Small intestine (tissue), 7 donors: ENCODE data around the gene MORN2. TPM values are rescaled to one million over a fixed set of nuclear protein-coding genes. Genes with fewer than 3 reads are reported as not detected.

Experiments used
- DNase-seq, 2 donors: peaks; one replicate each; pipeline versions ENCODE4 v3.0.0 to v3.0.0-alpha.2; 2013
- FAIRE-seq: peaks from 2 replicates; lab custom pipeline; 2012; peaks lifted over from hg19 to GRCh38; lab: Jason Lieb, UNC
- H3K27ac ChIP-seq, 3 donors: one replicate each; pipeline ENCODE4 v1.5.1; 2013; ENCODE audit warnings: low read length in 2 of 3, mild to moderate bottlenecking in 2 of 3, control low read depth in 1 of 3, inconsistent platforms in 1 of 3, low read depth in 1 of 3, moderate library complexity in 1 of 3
- H3K27me3 ChIP-seq, 3 donors: one replicate each; pipeline ENCODE4 v1.6.1; 2013; ENCODE audit warnings: low read length in 3 of 3, inconsistent platforms in 1 of 3; ENCODE audit not compliant: control insufficient read depth in 3 of 3, insufficient read depth in 3 of 3
- H3K36me3 ChIP-seq, 3 donors: one replicate each; pipeline ENCODE4 v1.6.1; 2013; ENCODE audit warnings: low read length in 3 of 3, inconsistent platforms in 1 of 3, low read depth in 1 of 3, mild to moderate bottlenecking in 1 of 3, moderate library complexity in 1 of 3; ENCODE audit not compliant: control insufficient read depth in 3 of 3, insufficient read depth in 2 of 3
- H3K4me1 ChIP-seq, 3 donors: one replicate each; pipeline ENCODE4 v1.6.1; 2013; ENCODE audit warnings: low read length in 2 of 3, inconsistent platforms in 1 of 3, low read depth in 1 of 3, mild to moderate bottlenecking in 1 of 3, moderate library complexity in 1 of 3; ENCODE audit not compliant: control insufficient read depth in 3 of 3, insufficient read depth in 2 of 3
- H3K4me3 ChIP-seq, 3 donors: one replicate each; pipeline ENCODE4 v1.5.1; 2013; ENCODE audit warnings: low read length in 3 of 3, control low read depth in 1 of 3, inconsistent platforms in 1 of 3, low read depth in 1 of 3, mild to moderate bottlenecking in 1 of 3, moderate library complexity in 1 of 3
- H3K9me3 ChIP-seq, 2 donors: one replicate each; pipeline ENCODE4 v1.6.1; 2013; ENCODE audit warnings: low read depth in 1 of 2, low read length in 1 of 2; ENCODE audit not compliant: control insufficient read depth in 2 of 2, insufficient read depth in 1 of 2
- WGBS, 3 donors: extraction: QIAGEN DNeasy Blood & Tissue Kit; methylation state at CpG; one replicate each; pipeline ENCODE4 v1.1.7; 2013; 5-methylcytosine and 5-hydroxymethylcytosine counted together
- polyA plus RNA-seq, 4 donors: library from polyadenylated mRNA; stranded (reverse) in 3 of 4; unstranded in 1 of 4; fragments of 200-250 nt in 3 of 4; fragments of 120-200 nt in 1 of 4; gene quantifications; one replicate each; pipeline versions ENCODE4 v1.2.1 to v1.2.3, GENCODE V29; 2013
- donor health status: healthy with polysubstance abuse.
- donor health status: control.
- donor health status: control.
- donor health status: Bipolar disorder and iron deficiency.
- donor health status: healthy.

MORN2 gene
- polyA plus RNA-seq, 4 donors, result 7.8 to 18.8 (median 12.0) TPM

- H3K27me3 ChIP-seq, result no peaks in the 10 kb centered on the region
- H3K4me1 ChIP-seq, result no peaks in the 10 kb centered on the region
- DNase-seq, result no peak
- no peaks in the 10 kb centered on the region for H3K36me3 ChIP-seq
- no peak overlapping the region for H3K4me3 ChIP-seq
- no peak for FAIRE-seq
- no peaks in the 10 kb centered on the region for H3K9me3 ChIP-seq
- WGBS, 3 donors, result 70 to 83% (median 79%) methylated on average over 9 of the region's 9 CpGs
- H3K27ac ChIP-seq, result no peak overlapping the region
Measured at GRCh38 chr2:38925982-38926381, 50.2 kb downstream of the MORN2 start.

- Histone ChIP-seq H3K4me3 (no peak overlapping the region), H3K4me1 (no peaks in the 10 kb centered on the region), H3K36me3 (no peaks in the 10 kb centered on the region), H3K27ac (no peak overlapping the region), H3K27me3 (no peaks in the 10 kb centered on the region), H3K9me3 (no peaks in the 10 kb centered on the region)
- WGBS, 3 donors, result 73 to 94% (median 79%) methylated on average over 2 of the region's 2 CpGs
- no peak for FAIRE-seq
- DNase-seq, result no peak
Measured at GRCh38 chr2:38930600-38930999, 54.8 kb downstream of the MORN2 start.

Other genes starting within 250 kb of the MORN2 start
- gene GALM, start 209.9 kb upstream of the MORN2 start, polyA plus RNA-seq, result 100 to 1,000 TPM in 1 of 4 donors, 10 to 100 TPM in 3; 48.6 to 148 (median 82.9) TPM
- 100 to 1,000 TPM in 3 of 4 donors, 10 to 100 TPM in 1; 78.6 to 205 (median 194) TPM for gene SRSF7, start 124.6 kb upstream of the MORN2 start, polyA plus RNA-seq
- 10 to 100 TPM; 10.8 to 20.6 (median 13.7) TPM for gene GEMIN6, start 97.8 kb upstream of the MORN2 start, polyA plus RNA-seq
- gene DHX57, start within 50 bp of the MORN2 start, polyA plus RNA-seq, result 10 to 100 TPM in 1 of 4 donors, 1 to 10 TPM in 3; 2.4 to 13.6 (median 5.8) TPM
- gene ARHGEF33, start 13.9 kb downstream of the MORN2 start, polyA plus RNA-seq, result under 1 TPM in 2 of 4 donors, not detected in 2; 0.13 to 0.86 TPM
- 10 to 100 TPM in 3 of 4 donors, 1 to 10 TPM in 1; 7.8 to 43.0 (median 14.3) TPM for gene SOS1, start 245.1 kb downstream of the MORN2 start, polyA plus RNA-seq